GM12874 (cell line): ENCODE measurements around the gene LRP1.

Experiments used
- TF ChIP-seq, protein P1 (sequence below): IDR thresholded peaks from 2 replicates; pipeline ENCODE4 v1.5.1; 2011; ENCODE audit warnings: low read depth, mild to moderate bottlenecking, control low read depth, low read length, moderate library complexity; ENCODE audit not compliant: insufficient read depth

The LRP1 gene

DNA sequence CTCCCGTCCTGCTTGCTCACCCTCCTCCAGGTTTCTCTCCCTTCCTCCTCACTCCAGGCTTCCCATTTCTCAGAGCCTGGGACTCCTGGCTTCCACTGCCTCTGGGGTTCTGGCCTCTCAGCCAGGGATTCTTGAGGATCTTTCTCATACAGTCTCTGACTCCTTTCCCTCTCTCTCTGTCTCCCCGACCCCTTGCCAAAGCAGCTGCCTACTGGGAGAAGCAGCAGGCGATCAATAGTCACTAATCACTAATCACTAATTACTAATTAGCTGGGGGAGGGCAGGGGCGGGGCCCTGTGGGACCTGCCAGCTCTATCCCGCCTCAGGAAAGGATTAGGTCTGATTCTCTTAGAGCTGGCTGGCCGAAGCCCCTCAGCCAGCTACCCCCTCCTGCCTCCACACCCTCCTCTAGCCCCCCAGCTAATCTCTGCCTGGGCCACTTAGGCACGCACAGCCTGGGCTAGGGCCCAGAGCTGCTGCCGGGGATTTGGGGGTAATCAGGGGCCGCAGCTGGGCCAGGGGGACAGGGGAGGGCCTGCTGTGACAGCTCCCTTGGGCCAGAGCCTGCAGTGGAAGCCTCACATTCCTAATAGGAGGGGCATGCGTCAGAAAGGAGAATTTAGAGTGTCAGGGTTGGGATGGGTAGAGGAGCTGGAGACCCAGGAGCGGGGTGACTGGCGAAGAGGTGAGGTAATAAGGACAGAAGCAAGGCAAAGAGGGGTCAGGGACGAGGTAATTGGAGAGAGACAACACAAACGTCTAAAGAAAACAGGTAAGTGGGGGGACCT is 91.1 kb downstream of the LRP1 start:
- TF ChIP-seq, protein P1, sequence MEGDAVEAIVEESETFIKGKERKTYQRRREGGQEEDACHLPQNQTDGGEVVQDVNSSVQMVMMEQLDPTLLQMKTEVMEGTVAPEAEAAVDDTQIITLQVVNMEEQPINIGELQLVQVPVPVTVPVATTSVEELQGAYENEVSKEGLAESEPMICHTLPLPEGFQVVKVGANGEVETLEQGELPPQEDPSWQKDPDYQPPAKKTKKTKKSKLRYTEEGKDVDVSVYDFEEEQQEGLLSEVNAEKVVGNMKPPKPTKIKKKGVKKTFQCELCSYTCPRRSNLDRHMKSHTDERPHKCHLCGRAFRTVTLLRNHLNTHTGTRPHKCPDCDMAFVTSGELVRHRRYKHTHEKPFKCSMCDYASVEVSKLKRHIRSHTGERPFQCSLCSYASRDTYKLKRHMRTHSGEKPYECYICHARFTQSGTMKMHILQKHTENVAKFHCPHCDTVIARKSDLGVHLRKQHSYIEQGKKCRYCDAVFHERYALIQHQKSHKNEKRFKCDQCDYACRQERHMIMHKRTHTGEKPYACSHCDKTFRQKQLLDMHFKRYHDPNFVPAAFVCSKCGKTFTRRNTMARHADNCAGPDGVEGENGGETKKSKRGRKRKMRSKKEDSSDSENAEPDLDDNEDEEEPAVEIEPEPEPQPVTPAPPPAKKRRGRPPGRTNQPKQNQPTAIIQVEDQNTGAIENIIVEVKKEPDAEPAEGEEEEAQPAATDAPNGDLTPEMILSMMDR, result no peak

DNA sequence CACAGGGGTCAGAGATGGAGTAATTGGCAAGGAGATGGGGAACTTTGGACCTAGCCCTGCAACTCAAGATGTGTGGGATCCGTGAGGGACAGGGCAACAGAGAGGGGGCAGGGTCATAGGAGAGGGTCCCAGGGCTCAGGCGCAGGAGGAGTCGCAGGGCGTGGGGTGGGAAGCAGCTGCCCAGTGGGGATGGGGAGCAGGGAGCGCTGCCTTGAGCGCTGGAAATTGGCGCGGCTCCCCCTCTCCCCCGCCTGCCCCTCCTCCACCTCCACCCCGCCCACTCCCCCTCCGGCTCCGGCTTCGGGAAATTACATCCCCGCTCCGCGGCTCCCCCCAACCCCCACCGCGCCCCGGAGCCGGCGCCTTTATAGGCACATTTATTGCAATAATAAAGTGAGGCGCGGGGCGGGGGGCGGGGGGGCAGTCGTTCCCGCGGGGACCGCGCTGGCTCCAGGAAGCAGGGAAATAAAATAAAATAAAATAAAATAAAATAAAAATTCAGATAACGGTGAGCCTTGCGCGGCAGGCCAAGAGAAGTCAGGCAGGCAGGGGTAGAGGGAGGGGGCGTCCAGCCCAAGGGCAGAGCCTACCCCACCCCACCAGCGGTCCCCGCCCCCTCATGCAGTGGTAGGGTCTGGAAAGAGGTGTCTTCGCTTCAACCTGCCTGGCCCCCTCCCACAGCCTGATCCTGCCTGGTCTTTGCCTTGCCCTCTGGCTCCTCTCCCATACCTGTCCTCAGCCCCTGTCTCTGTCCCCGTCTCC is 91.9 kb downstream of the LRP1 start:
- TF ChIP-seq, protein P1, result no peak

DNA sequence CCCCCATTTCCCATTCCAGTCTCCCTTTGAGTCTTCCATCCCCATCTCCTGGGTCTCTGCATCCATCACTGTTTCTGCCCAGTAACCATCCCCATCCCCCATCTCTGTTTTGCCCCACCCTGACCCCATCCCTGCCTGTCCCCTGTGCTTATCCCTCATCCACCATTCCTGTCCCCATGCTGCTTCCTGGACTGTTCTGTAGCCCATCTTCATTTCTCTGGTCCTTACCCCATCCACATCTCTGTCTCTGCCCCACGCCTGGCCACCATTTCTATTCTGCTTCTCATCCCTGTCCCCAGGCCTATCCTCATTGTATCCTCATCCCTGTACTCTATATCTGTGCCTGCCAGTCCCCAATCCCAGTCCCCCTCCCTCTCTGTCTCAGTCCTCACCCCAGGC is 92.5 kb downstream of the LRP1 start:
- TF ChIP-seq, protein P1, result no peak

DNA sequence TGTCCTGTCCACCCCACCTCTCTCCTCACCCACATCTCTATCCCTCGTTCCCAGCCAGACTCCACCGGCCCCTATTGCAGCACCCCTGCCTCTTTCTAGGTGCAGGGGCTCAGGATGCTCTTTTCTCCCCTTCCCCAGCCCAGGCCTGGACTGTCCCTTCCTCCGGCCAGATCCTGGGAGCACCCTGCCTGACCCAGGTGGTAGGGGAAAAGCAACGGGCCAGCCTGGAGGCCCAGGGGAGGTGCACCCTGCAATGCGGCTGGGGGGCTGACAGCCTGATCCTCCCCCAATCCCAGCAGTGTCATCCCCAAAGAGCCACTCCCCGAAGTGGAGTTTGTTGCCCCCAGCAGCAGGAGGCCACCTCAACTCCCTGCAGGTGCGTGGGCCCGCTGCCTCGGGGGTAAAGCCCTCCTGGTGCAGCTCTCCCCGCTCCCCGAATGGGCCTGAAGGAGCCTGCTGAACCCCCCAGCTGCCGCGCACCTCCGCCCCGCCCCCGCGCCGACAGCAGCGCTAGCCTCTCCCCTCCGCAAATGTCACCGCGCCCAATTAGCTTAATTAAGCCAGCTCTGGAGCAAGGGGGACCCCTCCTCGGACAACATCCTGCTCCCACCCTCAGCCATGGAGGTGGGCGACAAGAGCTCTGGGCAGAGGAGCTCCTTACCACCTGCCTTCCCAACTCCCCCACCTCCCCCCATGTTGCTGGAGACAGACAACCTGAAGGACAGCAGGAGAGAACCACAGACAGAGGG is 93.1 kb downstream of the LRP1 start:
- TF ChIP-seq, protein P1, result no peak

DNA sequence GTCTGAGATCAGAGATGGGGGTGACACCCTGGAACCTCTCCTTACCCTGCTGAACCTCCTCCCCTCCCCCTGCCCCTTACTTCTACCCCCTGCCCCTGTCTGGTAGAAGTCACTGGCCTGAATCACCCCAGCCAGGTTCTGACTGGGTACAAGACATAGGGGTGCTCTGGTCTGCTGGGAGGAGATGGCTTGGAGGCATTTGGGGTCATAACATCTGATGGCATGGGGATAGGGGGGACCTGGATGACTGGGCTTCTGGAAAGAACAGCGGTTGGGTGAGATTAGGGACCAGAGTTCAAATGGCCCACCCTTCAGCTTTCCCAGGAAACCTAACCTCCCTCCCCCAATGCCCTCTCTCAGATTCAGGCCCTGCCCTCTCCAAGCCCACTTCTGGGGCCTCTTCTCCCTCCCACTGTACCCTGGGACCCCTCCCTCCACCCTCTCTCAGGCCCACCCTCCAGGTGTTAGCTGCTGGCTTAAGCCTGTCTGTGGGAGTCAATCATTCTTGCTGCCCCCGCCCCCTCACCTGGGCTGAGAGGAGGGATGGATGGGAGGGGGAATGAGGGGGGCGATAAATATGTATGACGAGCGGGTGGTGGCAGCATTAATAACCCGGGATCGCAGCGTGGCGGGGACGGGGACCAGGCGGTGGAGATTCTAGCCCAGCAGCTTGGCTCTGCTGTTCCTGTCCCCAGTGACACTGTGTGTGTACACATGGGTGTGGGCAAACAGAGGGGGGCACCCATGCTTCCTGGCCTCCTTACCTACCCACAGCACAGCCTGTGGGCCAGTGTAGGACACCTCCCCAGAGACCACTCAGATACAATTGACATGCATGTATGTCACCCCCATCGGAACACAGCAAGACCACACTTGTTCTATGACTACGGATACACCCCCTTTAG is 94.3 kb downstream of the LRP1 start:
- TF ChIP-seq, protein P1, result no peak

DNA sequence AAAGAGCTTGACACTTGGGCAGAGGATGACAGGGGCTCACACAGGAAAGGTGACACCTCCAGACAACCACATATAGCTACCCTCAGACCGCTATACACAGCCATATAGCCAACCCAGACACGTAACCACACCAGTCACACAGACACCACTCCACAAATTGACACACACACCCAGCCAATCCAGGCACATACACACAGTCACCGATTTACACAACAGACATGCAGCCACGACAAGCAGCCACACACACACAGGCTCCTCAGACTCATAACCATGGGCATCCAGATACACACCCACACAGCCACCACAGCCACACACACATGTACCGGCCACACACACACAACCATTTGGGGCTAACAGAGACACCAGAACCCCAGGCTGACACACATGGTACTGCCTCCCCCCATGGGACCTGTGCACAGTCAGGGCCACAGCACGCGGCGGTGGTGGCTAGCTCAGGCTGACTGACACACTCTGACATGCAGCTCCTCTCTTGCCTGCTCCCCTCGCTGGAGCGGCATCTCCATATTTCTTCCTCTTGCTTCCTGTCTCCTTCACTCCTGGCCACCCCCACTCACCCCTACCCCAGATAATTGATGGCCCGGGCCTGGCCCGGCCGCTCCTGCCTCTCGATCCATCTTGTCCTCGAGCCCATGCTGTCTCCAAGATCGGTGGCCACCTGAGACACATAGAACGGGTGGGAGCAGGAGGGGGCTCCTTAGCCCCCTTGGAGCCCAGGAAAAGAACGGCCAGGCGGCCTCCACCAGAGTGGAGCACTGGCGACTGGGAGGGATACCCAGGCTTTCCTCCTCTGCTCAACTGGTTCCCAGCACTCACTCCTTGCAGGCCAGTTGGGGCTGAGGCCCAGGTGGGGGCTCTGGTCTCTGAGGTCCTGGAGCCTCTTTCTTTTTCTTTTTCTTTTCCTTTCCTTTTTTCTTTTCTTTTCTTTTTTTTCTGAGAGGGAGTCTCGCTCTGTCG is 95.2 kb downstream of the LRP1 start:
- TF ChIP-seq, protein P1, result no peak
